H1 (cell line): ENCODE data around the gene HS1BP3. TPM values are rescaled to one million over a fixed set of nuclear protein-coding genes. Genes with fewer than 3 reads are reported as not detected.

ENCODE experiments used
- CTCF ChIA-PET: fragments of 300-600 bp; sonication (Branson Sonifier 250); formaldehyde crosslinking; loops from one replicate; lab custom pipeline; 2021; ENCODE audit not compliant: partially characterized antibody; lab: Charles Lee
- POLR2A ChIA-PET: fragments of 300-600 bp; sonication (Branson Sonifier 250); formaldehyde crosslinking; loops from one replicate; lab custom pipeline; 2021; ENCODE audit warnings: inconsistent platforms; ENCODE audit not compliant: partially characterized antibody; lab: Charles Lee
- DNase-seq, 2 experiments: peaks; one replicate each; pipeline versions ENCODE4 v3.0.0 to v3.0.0-alpha.2; 2010 to 2022; ENCODE audit warnings: low spot score in 2 of 2, low read depth in 1 of 2, mixed read lengths in 1 of 2
- FAIRE-seq: peaks from 2 replicates; lab custom pipeline; 2011; peaks lifted over from hg19 to GRCh38; lab: Jason Lieb, UNC
- H2AFZ ChIP-seq: 2 replicates; pipeline ENCODE4 v1.8.1; 2012; ENCODE audit warnings: low read length, inconsistent platforms
- H2AK5ac ChIP-seq: 2 replicates; pipeline ENCODE4 v1.6.1; 2013; ENCODE audit warnings: low read depth, low read length
- H2BK120ac ChIP-seq: replicated peaks from 2 replicates; pipeline ENCODE3; 2013; ENCODE audit warnings: low read depth, low read length, inconsistent platforms
- H2BK12ac ChIP-seq: 2 replicates; pipeline ENCODE4 v1.6.1; 2013; ENCODE audit warnings: low read depth, low read length
- H2BK15ac ChIP-seq: 2 replicates; pipeline ENCODE4 v1.6.1; 2013; ENCODE audit warnings: low read length
- H2BK20ac ChIP-seq: 2 replicates; pipeline ENCODE4 v1.6.1; 2013; ENCODE audit warnings: low read length
- H2BK5ac ChIP-seq: 2 replicates; pipeline ENCODE4 v1.6.1; 2013; ENCODE audit warnings: low read depth, low read length
- H3K14ac ChIP-seq: 2 replicates; pipeline ENCODE4 v1.6.1; 2013; ENCODE audit warnings: inconsistent platforms; ENCODE audit not compliant: insufficient read length
- H3K18ac ChIP-seq: 2 replicates; pipeline ENCODE4 v1.6.1; 2013; ENCODE audit warnings: low read length; ENCODE audit errors: extremely low read depth
- H3K23ac ChIP-seq: 2 replicates; pipeline ENCODE4 v1.6.1; 2013; ENCODE audit warnings: inconsistent platforms; ENCODE audit not compliant: insufficient read length
- H3K23me2 ChIP-seq: 2 replicates; pipeline ENCODE4 v1.6.1; 2013; ENCODE audit warnings: low read depth, low read length
- H3K27ac ChIP-seq: 2 replicates; pipeline ENCODE4 v1.6.1; 2011; ENCODE audit warnings: low read depth, low read length, inconsistent platforms
- H3K27me3 ChIP-seq, 4 experiments: replicated peaks in 1 of 4; 1 replicate in 1 of 4; 2 replicates in 3 of 4; pipeline versions ENCODE4 v1.6.1 to v1.8.1; 2011 to 2013; ENCODE audit warnings: low read length in 3 of 4, mild to moderate bottlenecking in 3 of 4, inconsistent platforms in 2 of 4, mixed read lengths in 2 of 4, moderate library complexity in 1 of 4; ENCODE audit not compliant: control insufficient read depth in 3 of 4, insufficient read depth in 3 of 4; ENCODE audit errors: extremely low read depth in 1 of 4
- H3K36me3 ChIP-seq, 4 experiments: 2 replicates each; pipeline versions ENCODE4 v1.6.1 to v1.8.1; 2011 to 2013; ENCODE audit warnings: mild to moderate bottlenecking in 4 of 4, low read length in 3 of 4, moderate library complexity in 2 of 4, control low read depth in 1 of 4, inconsistent platforms in 1 of 4; ENCODE audit not compliant: insufficient read depth in 4 of 4, control insufficient read depth in 2 of 4
- H3K4ac ChIP-seq: replicated peaks from 2 replicates; pipeline ENCODE3; 2013; ENCODE audit warnings: low read length, low read depth, mixed read lengths, inconsistent platforms; ENCODE audit not compliant: insufficient read length
- H3K4me1 ChIP-seq, 4 experiments: replicated peaks in 1 of 4; 1 replicate in 1 of 4; 2 replicates in 3 of 4; pipeline versions ENCODE4 v1.6.1 to v1.8.1; 2011 to 2013; ENCODE audit warnings: low read length in 3 of 4, inconsistent platforms in 2 of 4, mixed read lengths in 1 of 4; ENCODE audit not compliant: insufficient read depth in 4 of 4, control insufficient read depth in 3 of 4
- H3K4me2 ChIP-seq, 2 experiments: 2 replicates each; pipeline versions ENCODE4 v1.6.1 to v1.8.1; 2011 to 2013; ENCODE audit warnings: low read depth in 2 of 2, low read length in 2 of 2, control low read depth in 1 of 2, inconsistent platforms in 1 of 2, mild to moderate bottlenecking in 1 of 2; ENCODE audit not compliant: insufficient read depth in 1 of 2
- H3K4me3 ChIP-seq, 4 experiments: fragments of 200-600, 300-600 bp in 1 of 4; sonication (generic), shearing (Covaris generic), sonication (Bioruptor Twin) in 1 of 4; 2 replicates each; pipeline versions ENCODE4 v1.5.1 to v1.8.1; 2011 to 2016; ENCODE audit warnings: low read length in 4 of 4, low read depth in 3 of 4, control low read depth in 2 of 4, inconsistent platforms in 2 of 4, mild to moderate bottlenecking in 2 of 4, mixed read lengths in 1 of 4, moderate library complexity in 1 of 4; ENCODE audit not compliant: insufficient read depth in 2 of 4; ENCODE audit errors: extremely low read depth in 1 of 4
- H3K56ac ChIP-seq: replicated peaks from 2 replicates; pipeline ENCODE3; 2013; ENCODE audit warnings: low read depth, mild to moderate bottlenecking, mixed read lengths, low read length, inconsistent platforms; ENCODE audit not compliant: insufficient read length
- H3K79me1 ChIP-seq: 2 replicates; pipeline ENCODE4 v1.6.1; 2013; ENCODE audit warnings: low read depth, low read length, control low read depth
- H3K79me2 ChIP-seq, 2 experiments: 2 replicates each; pipeline versions ENCODE4 v1.6.1 to v1.8.1; 2012 to 2013; ENCODE audit warnings: low read length in 2 of 2, mild to moderate bottlenecking in 2 of 2, inconsistent platforms in 1 of 2; ENCODE audit not compliant: insufficient read depth in 2 of 2, control insufficient read depth in 1 of 2
- H3K9ac ChIP-seq, 4 experiments: replicated peaks in 1 of 4; 1 replicate in 1 of 4; 2 replicates in 3 of 4; pipeline versions ENCODE4 v1.6.1 to v1.8.1; 2011 to 2013; ENCODE audit warnings: low read depth in 3 of 4, low read length in 3 of 4, control low read depth in 2 of 4, mild to moderate bottlenecking in 2 of 4, moderate library complexity in 2 of 4, inconsistent platforms in 1 of 4; ENCODE audit errors: extremely low read depth in 1 of 4
- H3K9me3 ChIP-seq, 2 experiments: 2 replicates each; pipeline versions ENCODE4 v1.6.1 to v1.8.1; 2012 to 2013; ENCODE audit warnings: mild to moderate bottlenecking in 2 of 2, moderate library complexity in 2 of 2, control low read depth in 1 of 2, inconsistent platforms in 1 of 2, low read depth in 1 of 2, low read length in 1 of 2, mixed read lengths in 1 of 2; ENCODE audit not compliant: insufficient read depth in 2 of 2
- H4K20me1 ChIP-seq, 2 experiments: replicated peaks in 1 of 2; 2 replicates each; pipeline versions ENCODE3 to v1.8.1; 2011 to 2013; ENCODE audit warnings: inconsistent platforms in 2 of 2, low read length in 2 of 2, mild to moderate bottlenecking in 1 of 2; ENCODE audit not compliant: insufficient read depth in 2 of 2, control insufficient read depth in 1 of 2
- H4K5ac ChIP-seq: 2 replicates; pipeline ENCODE4 v1.6.1; 2013; ENCODE audit warnings: low read length, low read depth, mixed read lengths, inconsistent platforms; ENCODE audit not compliant: insufficient read length
- H4K8ac ChIP-seq: 2 replicates; pipeline ENCODE4 v1.8.0; 2013; ENCODE audit warnings: mild to moderate bottlenecking, moderate library complexity, low read length, inconsistent platforms; ENCODE audit not compliant: insufficient read depth; ENCODE audit errors: extremely low read depth
- H4K91ac ChIP-seq: replicated peaks from 2 replicates; pipeline ENCODE3; 2013; ENCODE audit warnings: low read length, mixed read lengths, inconsistent platforms; ENCODE audit not compliant: insufficient read length
- CBX5 ChIP-seq: fragments of 300-800, 300-1000 bp; sonication (generic); IDR thresholded peaks from 2 replicates; pipeline ENCODE4 v1.7.1; 2016; ENCODE audit warnings: antibody characterized with exemption, low read length, low read depth
- FOSL1 ChIP-seq: IDR thresholded peaks from 2 replicates; pipeline ENCODE4 v1.6.1; 2011; ENCODE audit warnings: mild to moderate bottlenecking, low read depth, low read length, moderate library complexity; ENCODE audit not compliant: insufficient read depth
- KDM1A ChIP-seq: fragments of 200-600, 300-600 bp; sonication (generic); IDR thresholded peaks from 2 replicates; pipeline ENCODE4 v1.7.1; 2016; ENCODE audit warnings: mild to moderate bottlenecking, low read length, borderline replicate concordance
- PHF8 ChIP-seq: fragments of 200-600 bp; sonication (generic); conservative IDR thresholded peaks from 2 replicates; pipeline ENCODE4 v1.7.1; 2012; ENCODE audit warnings: low read depth, mild to moderate bottlenecking, inconsistent platforms, low read length, moderate library complexity
- RAD21 ChIP-seq, 2 experiments: IDR thresholded peaks in 1 of 2; conservative IDR thresholded peaks in 1 of 2; 2 replicates each; pipeline ENCODE4 v1.6.1; 2011; ENCODE audit warnings: low read depth in 2 of 2, low read length in 2 of 2, improper control_type of control experiment in 1 of 2, inconsistent platforms in 1 of 2, mild to moderate bottlenecking in 1 of 2, moderate library complexity in 1 of 2
- SP4 ChIP-seq: IDR thresholded peaks from 2 replicates; pipeline ENCODE4 v1.6.1; 2012; ENCODE audit warnings: low read length, inconsistent platforms
- WGBS, 2 experiments: shearing (Covaris generic) in 1 of 2; methylation state at CpG; one replicate each; pipeline versions ENCODE4 v1.1.6 to v1.1.7; 2013 to 2015; ENCODE audit warnings: low lambda C conversion rate in 2 of 2, mixed read lengths in 2 of 2, inconsistent platforms in 1 of 2, low coverage in 1 of 2, missing lambda C conversion rate in 1 of 2; ENCODE audit not compliant: insufficient replicate concordance in 2 of 2, insufficient coverage in 1 of 2, insufficient read length in 1 of 2; ENCODE audit errors: extremely low coverage in 1 of 2, missing lambda C conversion rate in 1 of 2; 5-methylcytosine and 5-hydroxymethylcytosine counted together
- polyA plus RNA-seq, 7 experiments: library from polyadenylated mRNA; depleted of rRNA in 3 of 7; stranded (reverse) in 5 of 7; unstranded in 2 of 7; fragments of >200 nt in 5 of 7; fragments of 200-250 nt in 2 of 7; gene quantifications; 1 replicate in 5 of 7; 2 replicates in 1 of 7; 4 replicates in 1 of 7; pipeline versions ENCODE4 v1.2.1 to v1.2.3, GENCODE V29; 2011 to 2013; ENCODE audit warnings: missing spikeins in 2 of 7, mixed read lengths in 2 of 7
- total RNA-seq: library from RNA; stranded (reverse); fragmentation: NEBNext Ultra II Directional; extraction: Animal tissue kit (Norgen Biotek cat#: 25700); gene quantifications from 2 replicates; pipeline ENCODE4 v1.2.1, GENCODE V29; 2021

HS1BP3 gene
- total and polyA plus RNA-seq, 2 of the 8 experiments (the other 6 are each of a cell fraction or from before 2014, with no cell fraction given): 11.1 to 11.3 TPM

DNA sequence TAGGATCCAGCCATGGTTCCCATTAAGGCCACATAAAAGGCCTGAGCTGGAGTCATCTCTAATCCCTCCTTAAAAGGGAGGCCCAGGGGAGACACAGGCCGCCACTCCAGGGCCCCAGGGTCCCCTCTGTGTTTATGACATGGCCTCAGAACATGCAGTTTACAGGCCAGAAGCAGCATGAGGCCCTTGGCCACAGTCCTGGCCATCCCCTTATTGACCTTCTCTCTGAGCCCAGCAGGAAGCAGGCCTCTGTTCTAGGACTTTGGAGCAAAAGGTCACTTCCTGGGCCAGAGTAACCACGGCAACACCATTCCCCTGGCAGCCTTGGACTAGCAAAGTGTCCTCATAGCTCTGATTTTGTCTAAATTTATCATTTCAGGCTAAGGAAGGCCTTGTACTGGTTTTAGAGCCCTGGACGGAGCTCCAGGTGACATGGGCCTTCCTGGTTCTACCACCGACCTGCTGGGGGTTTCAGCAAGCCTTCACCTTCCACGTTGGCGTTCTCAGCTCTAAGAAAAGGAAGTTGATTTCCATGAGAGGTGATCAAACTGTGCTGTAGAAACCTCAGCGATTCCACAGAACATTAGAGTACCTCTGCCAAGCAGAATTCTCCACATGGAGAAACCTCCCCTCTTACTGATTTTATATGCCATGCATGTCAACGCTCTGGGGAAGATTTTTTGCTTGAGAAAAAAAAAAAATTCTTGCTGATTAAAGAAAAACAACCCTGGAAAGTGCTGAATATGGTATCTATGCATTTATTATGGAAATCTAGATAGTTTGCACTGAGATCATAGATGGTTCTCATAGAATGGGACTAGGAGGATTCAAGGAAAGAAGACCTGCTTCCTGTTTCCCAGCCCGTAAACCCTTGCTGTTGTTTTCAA, 53.7 kb downstream of the HS1BP3 start:
- Histone ChIP-seq H3K27me3 (peaks cover 0 to 2% (median 0%) of the 10 kb centered on the region in 4 experiments; a peak in 1 of 7 replicates), H2BK12ac (no peak overlapping the region), H4K91ac (no peak overlapping the region), H3K4ac (no peak overlapping the region), H3K36me3 (no peaks in the 10 kb centered on the region), H3K79me1 (no peaks in the 10 kb centered on the region), H3K56ac (no peak overlapping the region), H2BK20ac (no peak overlapping the region), H2BK15ac (0 out of 2 replicates have a peak overlapping the region, but pooled peaks have one; percentile 50), H3K23me2 (no peaks in the 10 kb centered on the region), H3K4me3 (no peak overlapping the region), H4K8ac (no peak overlapping the region; the same call in 1 of the 2 replicates), H3K9me3 (no peaks in the 10 kb centered on the region), H3K23ac (no peak overlapping the region), H2AFZ (no peak overlapping the region), H3K4me1 (peaks cover 4 to 10% (median 5%) of the 10 kb centered on the region in 4 experiments; a peak in 6 of 7 replicates), H3K18ac (no peak overlapping the region), H3K4me2 (no peak overlapping the region), H2AK5ac (no peak overlapping the region), H4K5ac (no peak overlapping the region), H3K9ac (no peak overlapping the region), H4K20me1 (no peaks in the 10 kb centered on the region), H3K14ac (no peak overlapping the region), H2BK5ac (no peak overlapping the region), H3K27ac (no peak overlapping the region), H2BK120ac (no peak overlapping the region), H3K79me2 (no peaks in the 10 kb centered on the region)
- WGBS, 2 experiments: 77% methylated on average over 9 of the region's 9 CpGs; no CpG with 5 or more reads in 1 of the 2 experiments
- DNase-seq: no peak
- TF ChIP-seq CBX5 (no peak), SP4 (no peak), KDM1A (no peak), PHF8 (no peak), RAD21 (IDR thresholded peaks at IDR 0.05 in 1 of 2, conservative IDR thresholded peaks at IDR 0.05 in 1 of 2; ENCODE audit: low read depth in 2 of 2, low read length in 2 of 2) (no peak), FOSL1 (no peak)
- CTCF ChIA-PET: interaction anchor here (0.8 to 15.2 kb wide), 15 partner anchors 9 to 146 kb away, joined by 3 to 116 read pairs (median 7); no protein-coding TSS in a partner anchor
- POLR2A ChIA-PET: interaction anchor here (1.1 to 3.0 kb wide), 3 partner anchors 12 to 150 kb away, joined by 3 to 16 read pairs (median 11); partner anchors contain the start of gene RHOB
- no peak for FAIRE-seq
